HepG2 (cell line): Measurements from ENCODE around the gene ZNRF3. TPM values are rescaled to one million over a fixed set of nuclear protein-coding genes. Genes with fewer than 3 reads are reported as not detected.

Source experiments
- BCLAF1 ChIP-seq: fragments of 450-650 bp; IDR thresholded peaks from 2 replicates; pipeline ENCODE4 v1.6.1; 2017; ENCODE audit warnings: mild to moderate bottlenecking
- BRCA1 ChIP-seq: sonication (generic); formaldehyde crosslinking; IDR thresholded peaks from 2 replicates; pipeline ENCODE4 v1.4.0; 2020; ENCODE audit warnings: missing genetic modification reagents
- FOXP1 ChIP-seq, 2 experiments: fragments of 450-650 bp in 1 of 2; IDR thresholded peaks; 2 replicates each; pipeline ENCODE4 v1.6.1; 2017 to 2018; ENCODE audit warnings: antibody characterized with exemption in 1 of 2
- GLI4 ChIP-seq: sonication (generic); formaldehyde crosslinking; IDR thresholded peaks from 2 replicates; pipeline ENCODE4 v1.5.1; 2020; ENCODE audit warnings: missing genetic modification reagents, mild to moderate bottlenecking, moderate library complexity, borderline replicate concordance
- HNRNPK ChIP-seq: fragments of 200-400 bp; formaldehyde crosslinking; IDR thresholded peaks from 2 replicates; pipeline ENCODE4 v1.6.1; 2018; ENCODE audit warnings: low read length, low read depth, moderate library complexity, mild to moderate bottlenecking; ENCODE audit not compliant: poor library complexity, severe bottlenecking
- HOMEZ ChIP-seq: IDR thresholded peaks from 2 replicates; pipeline ENCODE4 v1.6.1; 2016; ENCODE audit warnings: low read depth
- KLF16 ChIP-seq, 2 experiments: sonication (generic) in 1 of 2; formaldehyde crosslinking in 1 of 2; IDR thresholded peaks; 2 replicates each; pipeline versions ENCODE4 v1.6.1 to v1.8.0; 2016 to 2023; ENCODE audit warnings: missing genetic modification reagents in 2 of 2, missing compliant biosample characterization in 1 of 2
- MXD1 ChIP-seq: sonication (generic); formaldehyde crosslinking; IDR thresholded peaks from 2 replicates; pipeline ENCODE4 v1.4.0; 2020; ENCODE audit warnings: mild to moderate bottlenecking, missing genetic modification reagents
- NCOR1 ChIP-seq: fragments of 200-600 bp; sonication (generic); IDR thresholded peaks from 2 replicates; pipeline ENCODE4 v1.7.0; 2017; ENCODE audit warnings: antibody characterized with exemption, low read length, borderline replicate concordance
- NFKB2 ChIP-seq: sonication (generic); formaldehyde crosslinking; IDR thresholded peaks from 2 replicates; pipeline ENCODE4 v1.4.0; 2020; ENCODE audit warnings: missing genetic modification reagents, borderline replicate concordance
- PHF21A ChIP-seq: sonication (generic); formaldehyde crosslinking; IDR thresholded peaks from 2 replicates; pipeline ENCODE4 v1.5.0; 2020; ENCODE audit warnings: mild to moderate bottlenecking, missing genetic modification reagents
- SKIL ChIP-seq: sonication (generic); formaldehyde crosslinking; IDR thresholded peaks from 2 replicates; pipeline ENCODE4 v1.8.0; 2022; ENCODE audit warnings: missing genetic modification reagents, mild to moderate bottlenecking, moderate library complexity, borderline replicate concordance
- SNAPC2 ChIP-seq: sonication (generic); formaldehyde crosslinking; IDR thresholded peaks from 2 replicates; pipeline ENCODE4 v1.8.1; 2022; ENCODE audit warnings: mild to moderate bottlenecking, missing genetic modification reagents
- SOX6 ChIP-seq, 2 experiments: fragments of 450-650 bp in 1 of 2; sonication (generic) in 1 of 2; formaldehyde crosslinking in 1 of 2; IDR thresholded peaks; 2 replicates each; pipeline versions ENCODE4 v1.4.0 to v1.6.1; 2017 to 2020; ENCODE audit warnings: antibody characterized with exemption in 1 of 2, mild to moderate bottlenecking in 1 of 2, missing genetic modification reagents in 1 of 2
- TRIM24 ChIP-seq: sonication (generic); formaldehyde crosslinking; IDR thresholded peaks from 2 replicates; pipeline ENCODE4 v1.8.0; 2022; ENCODE audit warnings: mild to moderate bottlenecking, missing genetic modification reagents
- YEATS2 ChIP-seq: sonication (generic); formaldehyde crosslinking; IDR thresholded peaks from 2 replicates; pipeline ENCODE4 v1.4.0; 2020; ENCODE audit warnings: missing genetic modification reagents, borderline replicate concordance
- ZBTB7B ChIP-seq: sonication (generic); formaldehyde crosslinking; IDR thresholded peaks from 2 replicates; pipeline ENCODE4 v1.4.0; 2020; ENCODE audit warnings: missing genetic modification reagents
- ZC3H13 ChIP-seq: sonication (generic); formaldehyde crosslinking; IDR thresholded peaks from 2 replicates; pipeline ENCODE4 v1.8.1; 2023; ENCODE audit warnings: mild to moderate bottlenecking, missing genetic modification reagents, moderate library complexity
- ZNF234 ChIP-seq: sonication (generic); formaldehyde crosslinking; conservative IDR thresholded peaks from 2 replicates; pipeline ENCODE4 v1.5.1; 2020; ENCODE audit warnings: mild to moderate bottlenecking, missing genetic modification reagents
- ZNF235 ChIP-seq: sonication (generic); formaldehyde crosslinking; IDR thresholded peaks from 2 replicates; pipeline ENCODE4 v1.8.1; 2023; ENCODE audit warnings: mild to moderate bottlenecking, missing genetic modification reagents, borderline replicate concordance
- ZNF256 ChIP-seq: sonication (generic); formaldehyde crosslinking; conservative IDR thresholded peaks from 2 replicates; pipeline ENCODE4 v1.4.0; 2020; ENCODE audit warnings: missing genetic modification reagents
- ZNF605 ChIP-seq: sonication (generic); formaldehyde crosslinking; IDR thresholded peaks from 2 replicates; pipeline ENCODE4 v1.8.0; 2022; ENCODE audit warnings: mild to moderate bottlenecking, missing genetic modification reagents
- ZNF672 ChIP-seq: sonication (generic); formaldehyde crosslinking; IDR thresholded peaks from 2 replicates; pipeline ENCODE4 v1.8.1; 2022; ENCODE audit warnings: missing genetic modification reagents
- ZNF879 ChIP-seq: sonication (generic); formaldehyde crosslinking; IDR thresholded peaks from 2 replicates; pipeline ENCODE4 v1.8.1; 2023; ENCODE audit warnings: missing genetic modification reagents
- polyA plus RNA-seq, 8 experiments: library from polyadenylated mRNA; depleted of rRNA in 3 of 8; stranded (reverse) in 7 of 8; unstranded in 1 of 8; fragments of >200 nt; fragmentation: Illumina TruSeq in 4 of 8; extraction: Trizol in 4 of 8; gene quantifications; 2 replicates each; pipeline versions ENCODE4 v1.2.1 to v1.2.3, GENCODE V29; 2011 to 2016; ENCODE audit warnings: low read depth in 4 of 8, missing spikeins in 1 of 8, mixed read lengths in 1 of 8; ENCODE audit not compliant: insufficient read depth in 1 of 8
- total RNA-seq, 5 experiments: library from RNA; depleted of rRNA; stranded (reverse); fragments of >200 nt; fragmentation: Illumina TruSeq; extraction: Trizol; gene quantifications; 2 replicates each; pipeline ENCODE4 v1.2.3, GENCODE V29; 2016; ENCODE audit warnings: low read depth in 1 of 5

ZNRF3 gene
- total and polyA plus RNA-seq, 2 of the 13 experiments (the other 11 are each of a cell fraction or from before 2014, with no cell fraction given): 20.3 to 36.7 TPM

- TF ChIP-seq SKIL (no peak), TRIM24 (CRISPR knock-in tag) (no peak), GLI4 (CRISPR knock-in tag) (no peak), NFKB2 (CRISPR knock-in tag) (no peak), KLF16 (CRISPR knock-in tag; IDR thresholded peaks at IDR 0.05) (no peak), ZNF256 (CRISPR knock-in tag) (no peak), ZNF235 (CRISPR knock-in tag) (no peak), BRCA1 (CRISPR knock-in tag) (no peak), ZNF879 (CRISPR knock-in tag) (no peak), YEATS2 (no peak), BCLAF1 (no peak), ZNF605 (CRISPR knock-in tag) (peak; percentile 64), HOMEZ (CRISPR knock-in tag) (no peak), ZNF672 (CRISPR knock-in tag) (no peak), ZBTB7B (CRISPR knock-in tag) (peak; percentile 23; the same call in 1 of the 2 replicates), NCOR1 (no peak; the same call in 1 of the 2 replicates), SNAPC2 (CRISPR knock-in tag) (no peak), HNRNPK (no peak), SOX6 (IDR thresholded peaks at IDR 0.05) (no peak), SOX6 (CRISPR knock-in tag; IDR thresholded peaks at IDR 0.05) (no peak), PHF21A (peak; percentile 42; the same call in 1 of the 2 replicates), FOXP1 (IDR thresholded peaks at IDR 0.05) (no peak), FOXP1 (CRISPR knock-in tag; IDR thresholded peaks at IDR 0.05) (no peak), ZNF234 (CRISPR knock-in tag) (no peak), MXD1 (CRISPR knock-in tag) (peak; percentile 67; the same call in 1 of the 2 replicates), ZC3H13 (no peak)
Observed at GRCh38 chr22:29073618-29074275, 190.4 kb downstream of the ZNRF3 start (continued).
